Measurements from ENCODE around the gene TMEM218.

DNA sequence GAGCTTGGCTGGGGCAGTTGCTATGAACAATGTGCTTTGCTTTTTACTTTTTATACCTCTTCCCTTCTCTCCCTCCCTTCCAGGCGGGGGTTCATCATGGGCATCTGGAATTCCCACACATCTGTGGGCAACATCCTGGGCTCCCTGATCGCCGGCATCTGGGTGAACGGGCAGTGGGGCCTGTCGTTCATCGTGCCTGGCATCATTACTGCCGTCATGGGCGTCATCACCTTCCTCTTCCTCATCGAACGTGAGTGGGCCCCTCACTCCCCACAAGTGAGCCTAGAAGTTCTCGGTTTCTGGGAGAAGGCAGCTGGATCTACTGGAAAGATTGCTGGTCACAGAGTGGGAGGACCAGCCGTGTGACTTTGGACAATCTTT lies 30.9 kb downstream of the TMEM218 start:
- TF ChIP-seq REST (IDR thresholded peaks at IDR 0.05; ENCODE audit: low read depth) (no peak), YY1 (IDR thresholded peaks at IDR 0.05; ENCODE audit: low read depth) (no peak)
